ENCODE measurements around the gene OGFRL1.

The OGFRL1 gene

DNA sequence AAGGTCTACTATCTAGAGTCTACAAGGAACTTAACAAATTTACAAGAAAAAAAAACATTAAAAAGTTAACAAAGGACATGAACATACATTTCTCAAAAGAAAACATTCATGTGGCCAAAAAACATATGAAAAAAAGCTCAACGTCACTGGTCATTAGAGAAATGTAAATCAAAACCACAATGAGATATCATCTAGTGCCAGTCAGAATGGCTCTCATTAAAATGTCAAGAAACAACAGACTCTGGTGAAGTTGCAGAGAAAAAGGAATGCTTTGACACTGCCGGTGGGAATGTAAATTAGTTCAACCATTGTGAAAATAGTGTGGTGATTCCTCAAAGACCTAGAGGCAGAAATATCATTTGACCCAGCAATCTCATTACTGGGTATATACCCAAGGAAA lies 48.3 kb downstream of the OGFRL1 start:
- DNase-seq = no peak

DNA sequence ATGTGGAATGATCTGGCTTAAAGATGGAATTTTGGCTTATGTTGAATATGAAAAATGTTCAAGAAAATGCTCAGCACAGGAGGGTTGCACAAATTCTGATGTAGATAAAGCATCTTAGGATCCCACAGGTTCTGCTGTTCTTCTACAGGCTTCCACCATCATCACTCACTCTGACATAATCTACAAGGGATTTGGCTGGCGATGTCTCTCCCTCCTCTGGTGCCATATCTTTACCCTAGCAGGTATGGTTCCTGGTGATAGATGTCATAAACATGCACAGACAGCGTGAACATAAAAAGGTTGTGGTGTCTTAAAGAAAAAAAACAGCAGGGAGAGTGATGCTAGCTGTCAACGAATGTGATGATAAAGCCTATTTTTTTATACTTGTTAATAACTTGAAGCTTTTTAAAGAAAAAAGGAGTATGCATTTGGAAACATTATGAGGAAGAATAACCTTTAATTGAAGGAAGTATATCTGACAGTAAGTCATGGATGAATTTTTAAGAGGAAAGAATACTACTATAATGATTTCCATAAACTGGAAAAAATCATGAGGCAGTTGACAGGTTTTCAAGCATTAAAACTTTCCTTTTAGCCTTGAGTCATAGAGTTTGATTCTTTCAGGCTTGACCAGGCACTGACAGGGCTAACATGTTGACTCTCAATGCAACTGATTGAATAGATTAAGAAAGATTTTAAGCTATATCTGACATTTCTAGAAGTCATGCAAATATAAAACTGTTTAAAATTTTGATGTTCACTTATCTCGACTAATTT lies 50.1 kb downstream of the OGFRL1 start:
- DNase-seq = no peak

DNA sequence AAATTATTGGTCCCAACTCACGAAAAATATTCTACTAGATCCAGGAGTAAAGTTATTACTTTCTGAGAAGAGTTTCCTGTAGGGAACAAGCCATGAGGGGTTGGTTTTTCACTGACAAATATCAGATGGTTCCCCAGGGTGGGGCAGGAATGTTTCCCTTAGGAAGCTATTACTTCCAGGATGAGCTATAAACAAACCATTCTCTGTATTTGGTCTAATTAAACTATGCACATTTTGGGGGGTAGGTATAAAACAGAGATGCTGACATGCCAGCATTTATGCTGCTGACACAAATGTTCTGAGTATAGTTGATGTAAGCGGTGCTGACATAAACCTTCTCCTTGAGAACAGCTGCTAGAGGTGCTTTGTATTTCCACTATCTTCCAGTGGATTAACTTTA lies 54.2 kb downstream of the OGFRL1 start:
- DNase-seq = no peak

DNA sequence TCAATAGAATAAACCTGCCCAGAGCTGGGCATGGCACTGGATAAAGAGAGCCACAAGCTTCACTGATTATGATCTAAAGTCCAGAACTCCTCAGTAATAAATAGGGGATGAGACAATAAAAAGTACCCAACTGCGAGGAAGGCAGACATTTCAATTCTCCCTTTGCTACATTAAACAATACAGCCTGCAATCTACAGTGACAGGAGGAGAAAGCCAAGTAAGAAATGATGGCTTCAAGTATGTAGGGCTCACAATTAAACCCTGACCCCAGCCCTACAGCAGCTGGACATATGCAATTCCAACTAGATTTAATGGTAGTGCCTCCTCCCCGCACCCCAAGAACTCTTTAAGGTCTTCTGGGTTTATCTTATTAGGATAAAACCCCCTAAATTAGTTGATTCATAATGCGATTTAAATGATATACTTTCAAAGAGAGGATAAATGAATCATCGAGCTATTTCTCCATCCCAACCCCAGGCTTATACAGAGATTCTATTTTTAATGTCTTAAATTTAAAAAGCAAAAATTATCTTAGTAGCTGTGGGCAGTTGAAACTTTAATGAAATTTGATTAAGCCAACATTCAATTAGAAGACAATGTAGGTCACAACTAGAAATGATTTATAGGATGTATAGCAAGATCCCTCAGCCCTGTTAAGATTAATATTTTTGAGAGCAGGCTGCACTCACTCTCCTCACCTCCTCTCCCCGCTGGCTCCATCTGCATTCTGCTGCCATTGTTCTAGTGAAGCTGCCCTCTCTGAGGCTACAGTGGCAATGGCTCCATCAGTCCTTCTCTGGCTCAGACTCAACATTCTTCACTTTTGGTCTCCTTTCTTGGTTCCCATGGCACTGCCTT lies 57.1 kb downstream of the OGFRL1 start:
- DNase-seq = no peak

DNA sequence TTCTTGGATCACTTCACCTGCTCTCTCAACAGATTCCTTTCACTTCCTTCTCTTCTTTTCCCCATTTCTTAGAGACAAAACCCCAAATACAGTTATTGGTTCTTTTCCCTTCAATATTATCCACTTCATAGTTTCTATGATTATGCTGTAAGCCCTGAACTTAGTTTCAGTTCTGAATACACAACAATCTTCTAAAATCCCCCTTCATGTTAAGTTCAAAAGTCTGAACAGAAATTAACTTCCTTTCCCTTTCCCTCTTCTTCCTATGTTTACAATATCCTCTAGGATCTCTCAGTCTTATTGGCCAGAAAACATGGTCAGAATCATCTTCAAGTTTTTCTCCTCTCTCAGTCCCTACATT lies 57.7 kb downstream of the OGFRL1 start:
- DNase-seq = no peak

DNA sequence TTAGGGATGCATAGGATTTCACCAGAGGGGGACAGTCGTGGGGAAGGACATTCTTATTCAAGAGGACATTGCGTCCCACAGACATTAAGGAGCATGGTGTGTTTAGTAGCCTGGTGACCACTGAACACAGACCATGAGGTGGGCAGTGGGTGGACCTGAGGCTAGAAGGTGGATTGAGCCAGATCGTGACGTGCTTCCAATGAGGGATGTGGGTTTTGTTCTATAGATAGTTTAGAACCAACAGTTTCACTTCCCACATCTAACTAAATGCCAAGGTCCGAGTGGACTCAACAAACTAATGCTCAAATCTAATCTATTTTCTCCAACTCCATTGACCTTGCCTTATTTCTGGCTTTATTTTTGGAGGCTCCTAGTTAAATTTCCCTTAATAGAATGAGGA lies 58.5 kb downstream of the OGFRL1 start:
- no peak for DNase-seq

DNA sequence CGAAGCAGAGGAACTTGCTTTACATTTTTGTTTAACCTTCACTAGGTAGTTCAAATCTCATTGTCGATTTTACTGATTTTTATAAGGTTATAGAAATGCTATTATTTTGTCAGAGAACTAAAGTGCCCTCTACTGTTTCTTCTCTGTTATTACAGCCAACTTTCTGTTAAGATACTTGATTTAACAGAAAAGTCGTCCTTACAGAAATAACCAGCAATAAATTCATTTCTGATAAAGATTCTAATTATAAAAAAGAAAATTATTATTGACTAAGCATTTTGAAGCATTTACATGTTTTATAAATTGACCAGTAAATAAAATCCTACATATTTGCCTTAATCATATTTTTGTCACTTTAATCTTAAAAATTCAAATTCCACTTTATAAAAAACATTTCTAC lies 60.8 kb downstream of the OGFRL1 start:
- peak; percentile 64 for DNase-seq

DNA sequence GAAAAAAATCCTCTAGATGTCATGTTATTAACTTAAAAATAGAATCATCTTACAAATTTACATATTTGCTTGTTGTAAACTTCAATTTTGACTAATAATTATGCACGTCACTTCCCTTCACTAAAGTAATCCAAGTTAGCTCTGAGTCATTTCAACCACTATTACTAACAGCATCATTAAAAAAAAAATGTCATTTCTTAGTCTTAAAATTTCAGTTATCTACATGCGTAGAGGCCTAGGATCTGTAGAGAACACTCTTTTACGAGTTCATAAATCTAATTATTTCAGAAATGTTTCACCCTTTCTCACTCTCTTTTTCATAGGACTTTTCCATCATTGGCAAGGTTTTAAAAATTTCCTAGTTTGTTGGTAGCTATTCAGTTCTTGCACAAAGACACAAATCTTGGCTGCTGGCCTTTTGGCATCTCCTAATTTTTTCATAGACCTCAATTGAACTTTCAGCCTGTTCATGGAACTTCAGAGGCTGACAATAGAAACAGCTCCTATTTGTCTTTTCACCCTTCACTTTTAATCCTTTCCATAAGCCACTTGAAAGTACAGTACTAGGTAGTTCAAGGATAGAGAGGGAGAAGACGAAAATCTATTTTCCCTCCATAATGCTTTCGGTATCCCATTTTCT lies 61.5 kb downstream of the OGFRL1 start:
- peak; percentile 86 for DNase-seq

DNA sequence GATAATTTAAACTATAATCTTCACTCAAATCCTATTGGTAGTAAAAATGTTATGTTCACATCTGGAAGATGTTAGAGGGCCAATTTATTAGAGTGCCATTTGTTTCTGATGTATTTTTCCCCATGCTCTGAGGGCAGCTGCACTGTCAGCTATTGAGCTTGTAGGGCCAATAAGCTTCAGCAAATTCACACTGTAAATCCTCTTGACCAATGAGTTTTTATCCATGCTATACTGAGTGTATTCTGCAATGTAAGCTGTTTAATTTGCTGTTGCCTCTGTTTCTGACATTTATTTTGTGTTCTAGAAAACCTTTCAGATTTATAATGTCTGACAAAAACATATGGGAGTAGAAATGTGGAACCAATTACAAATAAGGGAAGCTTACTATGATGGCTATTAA lies 62.6 kb downstream of the OGFRL1 start:
- no peak for DNase-seq

Data from NCI-H446 treated with DMSO at 0.1 percent for 48 hours (cell line).